GM23248 (cell line): ENCODE data around the gene TMEM187.

ENCODE experiments used
- EZH2 ChIP-seq: fragments of 200-600 bp; sonication (generic); IDR thresholded peaks from 2 replicates; pipeline ENCODE4 v1.6.1; 2018; ENCODE audit warnings: antibody characterized with exemption, mild to moderate bottlenecking; ENCODE audit not compliant: insufficient read depth, poor library complexity, severe bottlenecking
- EZH2phosphoT487 ChIP-seq: fragments of 200-600 bp; sonication (generic); IDR thresholded peaks from 2 replicates; pipeline ENCODE4 v1.6.1; 2018; ENCODE audit warnings: antibody characterized with exemption, moderate library complexity, mild to moderate bottlenecking, low read depth; ENCODE audit not compliant: insufficient read depth

DNA sequence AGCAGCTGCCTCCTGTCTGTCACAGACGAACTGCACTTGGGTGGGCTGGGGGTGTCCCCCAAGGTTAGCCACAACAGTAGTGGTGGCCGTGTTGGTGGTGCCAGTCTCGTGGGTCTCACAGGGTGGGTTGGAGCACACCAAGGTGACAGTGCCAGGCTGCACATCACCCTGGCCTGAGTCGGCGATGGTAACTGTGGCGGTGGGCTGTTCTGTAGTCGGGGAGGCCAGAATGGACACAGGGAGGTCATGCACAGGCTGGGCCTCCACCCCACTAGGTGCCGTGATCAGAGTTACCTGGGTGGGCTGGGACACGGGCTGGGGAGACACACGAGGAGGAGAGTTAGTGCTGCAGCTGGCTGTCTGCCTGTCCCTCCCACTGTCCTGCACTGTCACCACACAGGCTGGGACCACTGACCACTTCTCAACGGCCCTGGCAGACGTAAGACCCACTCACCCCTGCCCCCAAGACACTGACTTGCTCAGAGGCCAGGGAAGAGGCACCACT lies 17.3 kb upstream of the TMEM187 start:
- TF ChIP-seq EZH2: no peak
- no peak for TF ChIP-seq EZH2phosphoT487
